CD8-positive, alpha-beta memory T cell (primary cell): Measurements from ENCODE around the gene SCG5. TPM values are rescaled to one million over a fixed set of nuclear protein-coding genes. Genes with fewer than 3 reads are reported as not detected.

Experiments
- CTCF ChIA-PET: fragments of 350-600 bp; sonication (Branson Sonifier 250); formaldehyde crosslinking; loops from one replicate; lab custom pipeline; 2021; ENCODE audit warnings: antibody characterized with exemption; lab: Charles Lee
- POLR2A ChIA-PET: fragments of 350-600 bp; sonication (Branson Sonifier 250); formaldehyde crosslinking; loops from one replicate; lab custom pipeline; 2021; ENCODE audit warnings: antibody characterized with exemption; lab: Charles Lee
- DNase-seq, 5 donors: peaks; one replicate each; pipeline versions ENCODE4 v3.0.0 to v3.0.0-alpha.2; 2020 to 2022; ENCODE audit warnings: mixed read lengths in 1 of 5
- H3K27ac ChIP-seq: one replicate; pipeline ENCODE4 v1.7.0; 2013; ENCODE audit warnings: low read depth, mild to moderate bottlenecking, low read length, moderate library complexity
- H3K27me3 ChIP-seq: 2 replicates; pipeline ENCODE4 v1.7.0; 2013; ENCODE audit warnings: low read length, mild to moderate bottlenecking; ENCODE audit not compliant: insufficient read depth, poor library complexity, severe bottlenecking
- H3K36me3 ChIP-seq: 2 replicates; pipeline ENCODE4 v1.7.0; 2013; ENCODE audit warnings: mild to moderate bottlenecking, low read length, moderate library complexity; ENCODE audit not compliant: insufficient read depth
- H3K4me1 ChIP-seq: 2 replicates; pipeline ENCODE4 v1.7.0; 2013; ENCODE audit warnings: mild to moderate bottlenecking, low read length, moderate library complexity; ENCODE audit not compliant: insufficient read depth
- H3K4me3 ChIP-seq: 2 replicates; pipeline ENCODE4 v1.7.0; 2013; ENCODE audit warnings: mild to moderate bottlenecking, low read length
- H3K9me3 ChIP-seq: 2 replicates; pipeline ENCODE4 v1.7.0; 2013; ENCODE audit warnings: mild to moderate bottlenecking, low read length
- H3K27ac Mint-ChIP-seq, 8 donors: one replicate each; pipeline ENCODE4 v1.8.0; 2020 to 2021; ENCODE audit warnings: mixed read lengths in 8 of 8, mild to moderate bottlenecking in 6 of 8, inconsistent platforms in 3 of 8, moderate library complexity in 3 of 8
- H3K27me3 Mint-ChIP-seq, 2 donors: one replicate each; pipeline ENCODE4 v1.8.0; 2020 to 2021; ENCODE audit warnings: mixed read lengths in 2 of 2, mild to moderate bottlenecking in 1 of 2, moderate library complexity in 1 of 2
- H3K36me3 Mint-ChIP-seq, 3 donors: one replicate each; pipeline ENCODE4 v1.8.0; 2020 to 2021; ENCODE audit warnings: mixed read lengths in 3 of 3, inconsistent platforms in 1 of 3, mild to moderate bottlenecking in 1 of 3
- H3K4me1 Mint-ChIP-seq, 3 donors: one replicate each; pipeline ENCODE4 v1.8.0; 2020 to 2021; ENCODE audit warnings: mixed read lengths in 3 of 3, inconsistent platforms in 1 of 3, mild to moderate bottlenecking in 1 of 3
- H3K4me3 Mint-ChIP-seq, 7 donors: one replicate each; pipeline ENCODE4 v1.8.0; 2020 to 2021; ENCODE audit warnings: mixed read lengths in 7 of 7, mild to moderate bottlenecking in 6 of 7, moderate library complexity in 4 of 7, inconsistent platforms in 2 of 7
- H3K9me3 Mint-ChIP-seq, 5 donors: one replicate each; pipeline ENCODE4 v1.8.0; 2020 to 2022; ENCODE audit warnings: mixed read lengths in 5 of 5, mild to moderate bottlenecking in 3 of 5, moderate library complexity in 2 of 5, inconsistent platforms in 1 of 5
- polyA plus RNA-seq: library from polyadenylated mRNA; unstranded; fragments of 300-500 nt; fragmentation: Illumina TruSeq; gene quantifications from one replicate; pipeline ENCODE4 v1.2.3, GENCODE V29; 2021
- total RNA-seq, 2 experiments: library from RNA; stranded (reverse); gene quantifications; one replicate each; pipeline ENCODE4 v1.2.3, GENCODE V29; 2021

Gene SCG5
- total and polyA plus RNA-seq, 3 experiments from 2014 or later, result 0.24 to 0.28 TPM; not detected in 1

DNA sequence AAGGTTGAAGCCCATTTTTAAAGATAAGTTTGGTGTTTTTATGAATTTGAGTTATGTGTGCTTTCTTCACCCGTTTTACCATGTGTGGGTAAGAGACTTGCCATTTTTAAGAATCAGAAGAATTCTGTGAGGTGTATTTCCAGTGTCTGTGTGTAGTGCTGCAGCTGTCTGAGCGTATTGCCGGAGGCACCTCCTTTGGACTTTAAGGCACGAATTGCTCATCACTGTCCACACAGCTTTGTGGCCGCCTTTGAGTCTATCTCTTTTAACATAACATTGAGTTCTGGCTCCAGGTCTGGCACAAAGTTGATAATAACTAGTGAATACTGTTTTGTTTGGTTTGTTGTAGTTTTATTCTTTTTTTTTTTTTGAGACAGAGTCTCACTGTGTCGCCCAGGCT lies 25.8 kb downstream of the SCG5 start:
- H3K27me3 Mint-ChIP-seq, result no peaks in the 10 kb centered on the region
- no peak for DNase-seq
- H3K4me1 ChIP-seq, result no peaks in the 10 kb centered on the region
- no peaks in the 10 kb centered on the region for H3K36me3 ChIP-seq
- H3K4me1 Mint-ChIP-seq, result peaks cover 5 to 6% (median 5%) of the 10 kb centered on the region in 3 donors
- no peak overlapping the region for H3K4me3 Mint-ChIP-seq
- H3K36me3 Mint-ChIP-seq, result no peaks in the 10 kb centered on the region
- H3K9me3 Mint-ChIP-seq, result no peaks in the 10 kb centered on the region
- no peaks in the 10 kb centered on the region for H3K27me3 ChIP-seq
- H3K27ac ChIP-seq, result no peak overlapping the region
- no peak overlapping the region for H3K27ac Mint-ChIP-seq
- CTCF ChIA-PET, result no interaction called here
- no peak overlapping the region for H3K4me3 ChIP-seq
- POLR2A ChIA-PET, result no interaction called here
- H3K9me3 ChIP-seq, result no peaks in the 10 kb centered on the region

DNA sequence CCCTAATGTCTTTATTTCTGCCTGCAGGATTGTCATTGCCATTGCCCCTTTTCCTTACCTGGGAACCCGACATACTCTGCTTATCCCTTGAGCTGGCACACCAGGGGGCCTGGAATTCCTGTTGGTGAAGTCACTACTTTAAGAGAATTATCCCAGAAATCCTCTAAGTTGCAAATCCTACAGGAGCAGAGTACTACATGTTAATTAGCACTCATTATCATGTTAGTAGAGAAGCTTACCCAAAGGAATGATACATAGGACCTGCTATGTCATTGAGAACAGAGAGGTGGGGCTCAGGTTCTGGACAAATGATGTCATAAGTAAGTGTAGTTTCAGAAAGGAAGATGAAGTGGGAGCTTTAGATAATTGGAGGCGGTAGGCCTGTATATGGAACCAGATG lies 27.4 kb downstream of the SCG5 start:
- Histone ChIP-seq H3K4me3 (no peak overlapping the region), H3K9me3 (no peaks in the 10 kb centered on the region), H3K27me3 (no peaks in the 10 kb centered on the region), H3K36me3 (no peaks in the 10 kb centered on the region), H3K27ac (no peak overlapping the region), H3K4me1 (no peaks in the 10 kb centered on the region)
- Mint-ChIP-seq H3K9me3 (no peaks in the 10 kb centered on the region), H3K4me3 (no peak overlapping the region), H3K36me3 (peaks cover 0 to 2% (median 0%) of the 10 kb centered on the region in 3 donors), H3K27me3 (no peaks in the 10 kb centered on the region), H3K27ac (no peak overlapping the region), H3K4me1 (no peaks in the 10 kb centered on the region)
- DNase-seq, result no peak
- ChIA-PET CTCF (interaction anchor here (0.8 kb wide), 1 partner anchor 11 kb away, joined by 3 read pairs; no protein-coding TSS in a partner anchor), POLR2A (no interaction called here)

DNA sequence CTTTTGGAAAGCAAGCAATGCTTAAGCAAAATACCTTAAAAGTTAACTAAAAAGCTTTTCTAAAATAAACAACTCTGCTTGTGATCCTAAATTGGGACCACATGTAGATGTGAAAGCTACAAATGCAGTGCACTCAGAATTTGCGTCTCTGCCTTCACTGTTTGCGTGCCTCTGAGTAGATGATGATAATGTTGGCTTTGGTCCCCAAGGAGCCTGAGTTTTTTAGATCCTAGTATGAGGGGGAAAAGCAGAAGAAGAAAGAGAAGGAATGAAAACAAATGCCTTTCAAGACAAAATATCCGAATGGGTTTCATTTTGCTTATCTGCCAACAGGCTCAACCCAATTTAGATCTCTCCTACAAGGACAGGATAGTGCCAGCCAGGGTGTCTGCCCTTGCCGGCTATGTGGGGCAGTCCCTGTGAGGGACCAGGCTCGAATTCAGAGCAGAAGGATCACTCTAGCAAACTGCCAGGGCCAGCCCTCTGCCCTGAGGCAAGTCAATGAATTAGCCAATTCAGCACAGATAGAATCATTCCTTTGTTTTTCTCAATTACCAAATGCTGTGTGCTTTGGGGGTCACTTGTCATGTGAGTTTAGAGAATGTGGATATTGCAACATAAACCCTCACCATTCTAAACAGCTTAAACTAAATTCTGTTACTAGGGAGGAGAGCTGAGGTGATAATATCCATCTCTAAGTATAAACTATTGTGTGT lies 28.5 kb downstream of the SCG5 start:
- H3K4me1 Mint-ChIP-seq, result no peaks in the 10 kb centered on the region
- Histone ChIP-seq H3K4me3 (no peak overlapping the region), H3K36me3 (no peaks in the 10 kb centered on the region), H3K4me1 (no peaks in the 10 kb centered on the region), H3K27ac (no peak overlapping the region), H3K27me3 (no peaks in the 10 kb centered on the region), H3K9me3 (no peaks in the 10 kb centered on the region)
- CTCF ChIA-PET, result interaction anchor here (1.2 kb wide), 1 partner anchor 8 kb away, joined by 3 read pairs; no protein-coding TSS in a partner anchor
- H3K36me3 Mint-ChIP-seq, result peaks cover 0 to 2% (median 0%) of the 10 kb centered on the region in 3 donors
- H3K27ac Mint-ChIP-seq, result no peak overlapping the region
- no peaks in the 10 kb centered on the region for H3K9me3 Mint-ChIP-seq
- POLR2A ChIA-PET, result no interaction called here
- H3K27me3 Mint-ChIP-seq, result no peaks in the 10 kb centered on the region
- no peak overlapping the region for H3K4me3 Mint-ChIP-seq
- no peak for DNase-seq

DNA sequence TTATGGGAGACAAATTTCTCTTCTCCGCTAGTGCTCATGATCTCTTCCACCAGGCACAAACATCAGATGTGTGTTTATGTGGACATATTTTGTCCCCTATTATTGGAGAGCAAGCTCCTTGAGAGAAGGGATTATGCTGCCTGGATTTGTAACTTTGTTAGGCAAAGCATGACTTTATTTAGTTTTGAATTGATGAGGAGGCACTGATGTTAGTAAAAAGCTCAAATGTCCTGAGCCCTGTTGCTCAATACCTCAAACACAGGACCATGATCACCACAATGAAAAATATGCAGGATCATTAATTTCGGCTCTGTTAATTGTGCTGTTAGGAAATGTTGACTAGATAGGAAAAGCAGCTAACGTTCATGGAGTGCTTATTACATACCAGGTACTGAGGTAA lies 29.1 kb downstream of the SCG5 start:
- Mint-ChIP-seq H3K27ac (no peak overlapping the region), H3K27me3 (no peaks in the 10 kb centered on the region), H3K36me3 (peaks cover 0 to 2% (median 0%) of the 10 kb centered on the region in 3 donors), H3K9me3 (no peaks in the 10 kb centered on the region), H3K4me1 (no peaks in the 10 kb centered on the region), H3K4me3 (no peak overlapping the region)
- H3K36me3 ChIP-seq, result no peaks in the 10 kb centered on the region
- no peak overlapping the region for H3K27ac ChIP-seq
- POLR2A ChIA-PET, result no interaction called here
- no peaks in the 10 kb centered on the region for H3K9me3 ChIP-seq
- CTCF ChIA-PET, result interaction anchor here (0.7 to 1.2 kb wide), 2 partner anchors 9 to 11 kb away, joined by 3 read pairs; no protein-coding TSS in a partner anchor
- no peak overlapping the region for H3K4me3 ChIP-seq
- DNase-seq, result no peak
- H3K27me3 ChIP-seq, result no peaks in the 10 kb centered on the region
- H3K4me1 ChIP-seq, result no peaks in the 10 kb centered on the region

DNA sequence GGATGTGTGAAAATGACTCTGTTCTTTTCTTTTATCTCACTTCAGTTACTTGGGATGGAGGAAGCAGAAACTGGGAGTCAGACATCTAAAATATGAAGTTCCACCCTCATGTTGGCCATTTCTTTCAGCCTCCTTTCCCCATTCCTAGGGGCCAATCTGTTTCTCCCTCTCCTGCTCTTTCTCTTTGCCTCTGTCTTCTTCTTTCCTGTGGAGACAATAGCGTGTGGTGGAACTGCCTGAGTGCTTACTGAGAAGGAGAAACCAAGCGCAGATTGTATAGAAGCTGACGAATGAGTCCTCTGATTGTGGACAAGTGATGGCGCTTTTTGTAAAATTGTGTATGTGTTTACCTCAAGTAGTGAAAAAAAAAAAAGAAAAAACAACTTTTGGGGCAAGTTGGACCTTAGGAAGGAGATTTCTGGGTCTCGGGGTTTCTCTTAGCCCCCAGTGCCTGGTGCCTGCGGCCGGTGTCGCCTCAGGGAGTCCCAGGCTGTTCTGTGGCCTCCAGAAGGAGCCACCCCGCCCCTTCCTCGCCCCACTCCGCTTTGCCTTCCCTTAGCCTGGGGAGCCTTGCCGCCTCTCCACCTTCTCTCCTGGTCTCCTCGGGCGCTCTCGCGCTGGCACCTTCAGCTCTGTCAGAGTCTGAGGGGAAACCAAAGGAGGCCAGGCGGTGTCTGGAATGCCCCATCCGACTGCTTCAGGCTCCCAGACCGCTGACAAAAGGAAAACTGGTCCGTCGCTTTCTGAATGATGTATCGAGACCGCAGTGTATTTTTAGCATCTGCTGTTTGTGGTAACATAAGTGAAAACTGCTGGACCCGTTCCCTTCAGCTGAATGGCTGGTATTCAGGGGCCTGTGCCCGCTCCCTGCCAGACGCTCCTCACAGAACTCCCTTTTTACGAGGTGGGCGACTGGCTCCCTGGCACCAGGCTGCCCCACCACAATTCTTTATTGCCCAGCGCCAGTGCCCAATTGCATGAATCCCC lies 30.1 kb downstream of the SCG5 start:
- POLR2A ChIA-PET, result no interaction called here
- no peaks in the 10 kb centered on the region for H3K4me1 ChIP-seq

DNA sequence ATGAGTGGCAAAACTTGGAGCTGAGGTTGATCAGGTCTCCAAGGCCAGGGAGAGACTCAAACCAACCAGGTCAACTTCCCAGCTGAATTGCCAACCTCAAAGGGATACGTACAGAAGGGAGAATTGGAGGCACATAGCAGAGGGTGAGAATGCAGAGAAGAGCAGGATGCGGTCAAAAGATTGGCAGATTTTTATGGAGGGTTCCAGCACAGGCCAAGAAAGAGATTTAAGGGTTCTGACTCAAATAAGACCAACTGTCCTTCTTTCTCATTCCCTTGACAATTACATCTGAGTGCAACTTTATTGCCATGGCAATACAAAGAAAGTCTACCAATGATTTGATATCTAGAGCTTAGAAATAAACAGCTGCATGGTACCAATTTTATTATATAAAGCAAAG lies 33.2 kb downstream of the SCG5 start:
- Mint-ChIP-seq H3K4me3 (no peak overlapping the region), H3K27me3 (no peaks in the 10 kb centered on the region), H3K9me3 (no peaks in the 10 kb centered on the region), H3K36me3 (peaks cover 0 to 2% (median 0%) of the 10 kb centered on the region in 3 donors), H3K27ac (no peak overlapping the region), H3K4me1 (no peaks in the 10 kb centered on the region)
- Histone ChIP-seq H3K27ac (no peak overlapping the region), H3K36me3 (no peaks in the 10 kb centered on the region), H3K9me3 (no peaks in the 10 kb centered on the region), H3K4me1 (no peaks in the 10 kb centered on the region), H3K27me3 (no peaks in the 10 kb centered on the region), H3K4me3 (no peak overlapping the region)
- ChIA-PET CTCF (interaction anchor here (0.6 kb wide), 1 partner anchor 1553 kb away, joined by 3 read pairs; no protein-coding TSS in a partner anchor), POLR2A (no interaction called here)
- DNase-seq, result no peak

More for the DNA sequence above, 30.1 kb downstream of the SCG5 start:
- no peak for DNase-seq
- CTCF ChIA-PET, result interaction anchor here (0.7 to 1.2 kb wide), 2 partner anchors 10 to 12 kb away, joined by 3 read pairs; no protein-coding TSS in a partner anchor
- Mint-ChIP-seq H3K27ac (no peak overlapping the region), H3K4me1 (no peaks in the 10 kb centered on the region), H3K4me3 (no peak overlapping the region), H3K36me3 (peaks cover 0 to 2% (median 0%) of the 10 kb centered on the region in 3 donors), H3K27me3 (no peaks in the 10 kb centered on the region), H3K9me3 (no peaks in the 10 kb centered on the region)
- H3K36me3 ChIP-seq, result no peaks in the 10 kb centered on the region
- H3K4me3 ChIP-seq, result no peak overlapping the region
- H3K27me3 ChIP-seq, result no peaks in the 10 kb centered on the region
- no peak overlapping the region for H3K27ac ChIP-seq
- H3K9me3 ChIP-seq, result no peaks in the 10 kb centered on the region

DNA sequence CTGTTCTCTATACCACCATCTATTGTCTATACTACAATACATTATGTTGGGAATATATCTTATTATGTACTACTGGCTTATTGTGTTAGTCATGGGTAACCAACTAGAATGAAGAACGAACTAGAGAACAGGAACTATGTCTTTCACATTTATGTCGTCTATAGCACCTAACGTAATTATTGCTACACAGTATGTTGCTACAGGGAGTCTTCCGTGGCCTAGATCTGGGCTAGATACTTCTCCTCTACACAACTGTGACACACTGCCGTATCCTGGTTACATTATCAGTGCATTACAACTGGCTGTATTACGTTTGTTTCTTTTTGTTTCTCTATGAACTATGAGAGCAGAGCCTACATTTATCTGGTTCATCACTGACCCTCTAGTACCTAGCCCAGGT lies 34.0 kb downstream of the SCG5 start:
- no peak for DNase-seq
- POLR2A ChIA-PET, result no interaction called here
- Mint-ChIP-seq H3K36me3 (peaks cover 0 to 2% (median 0%) of the 10 kb centered on the region in 3 donors), H3K4me3 (no peak overlapping the region), H3K9me3 (no peaks in the 10 kb centered on the region), H3K27ac (no peak overlapping the region), H3K4me1 (no peaks in the 10 kb centered on the region), H3K27me3 (no peaks in the 10 kb centered on the region)
- H3K9me3 ChIP-seq, result no peaks in the 10 kb centered on the region
- CTCF ChIA-PET, result no interaction called here
- H3K4me3 ChIP-seq, result no peak overlapping the region
- no peaks in the 10 kb centered on the region for H3K36me3 ChIP-seq
- H3K27ac ChIP-seq, result no peak overlapping the region
- H3K27me3 ChIP-seq, result no peaks in the 10 kb centered on the region
- no peaks in the 10 kb centered on the region for H3K4me1 ChIP-seq

DNA sequence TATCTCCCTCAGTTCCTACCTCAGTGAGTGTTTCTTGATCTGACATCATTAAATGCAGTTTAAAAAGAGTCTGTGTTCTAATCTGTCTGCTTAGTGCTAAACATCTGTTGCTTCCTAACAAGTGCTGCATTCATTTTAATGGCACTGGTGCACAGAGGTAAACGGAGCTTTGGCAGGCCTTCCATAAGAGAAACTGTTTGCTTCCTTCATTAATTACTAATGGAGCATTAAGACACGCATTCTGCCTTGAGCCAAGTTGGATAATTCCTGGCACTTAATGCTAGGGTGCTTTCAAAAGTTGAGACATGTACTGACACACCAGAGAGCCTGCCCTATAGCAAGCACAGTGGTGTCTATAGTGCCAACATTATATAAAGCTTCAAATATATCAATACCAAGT lies 34.7 kb downstream of the SCG5 start:
- Histone ChIP-seq H3K27me3 (no peaks in the 10 kb centered on the region), H3K9me3 (no peaks in the 10 kb centered on the region), H3K4me3 (no peak overlapping the region), H3K36me3 (no peaks in the 10 kb centered on the region), H3K27ac (no peak overlapping the region), H3K4me1 (no peaks in the 10 kb centered on the region)
- H3K9me3 Mint-ChIP-seq, result no peaks in the 10 kb centered on the region
- CTCF ChIA-PET, result no interaction called here
- no peak overlapping the region for H3K27ac Mint-ChIP-seq
- no peak overlapping the region for H3K4me3 Mint-ChIP-seq
- no peak for DNase-seq
- POLR2A ChIA-PET, result no interaction called here
- H3K27me3 Mint-ChIP-seq, result no peaks in the 10 kb centered on the region
- H3K36me3 Mint-ChIP-seq, result peaks cover 0 to 2% (median 0%) of the 10 kb centered on the region in 3 donors
- no peaks in the 10 kb centered on the region for H3K4me1 Mint-ChIP-seq
